ENCODE results near the gene SLC25A22. TPM values are rescaled to one million over a fixed set of nuclear protein-coding genes. Genes with fewer than 3 reads are reported as not detected.

Gene SLC25A22
- total and polyA plus RNA-seq, 9 of the 15 experiments (the other 6 are each of a cell fraction or from before 2014, with no cell fraction given) = 0.41 to 55.4 (median 11.4) TPM

GRCh38 chr11:826836-827145 lies 28.7 kb upstream of the SLC25A22 start:
- CTCF ChIA-PET (ENCODE audit: low intra/inter-chr PET ratio) = no interaction called here
- no peak for FAIRE-seq
- H3K4me2 ChIP-seq (ENCODE audit: insufficient read depth, low read length) = peak overlapping the region; percentile 80
- no peaks in the 10 kb centered on the region for H3K9me3 ChIP-seq (replicated peaks; ENCODE audit: control insufficient read depth, insufficient read depth, low read depth, low read length)
- in situ Hi-C loops (cut with MboI) = no loop called here
- no TSS peak for BruUV-seq (replicated peaks)
- POLR2A ChIA-PET = interaction anchor here (0.6 to 0.9 kb wide), 2 partner anchors 14 to 738 kb away, joined by 3 read pairs; no protein-coding TSS in a partner anchor
- peak; percentile 60 for ATAC-seq
- H4K20me1 ChIP-seq (replicated peaks; ENCODE audit: control insufficient read depth, insufficient read depth, low read length) = no peaks in the 10 kb centered on the region
- H3K79me2 ChIP-seq (ENCODE audit: control insufficient read depth, insufficient read depth, low read length) = peaks cover 5% of the 10 kb centered on the region; the same call in 2 of the 3 replicates
- H3K4me3 ChIP-seq = peak overlapping the region; percentile 52
- peak overlapping the region; percentile 95 for H2AFZ ChIP-seq (ENCODE audit: low read depth, low read length)
- 1% methylated on average over 19 of the region's 22 CpGs for WGBS (ENCODE audit: insufficient coverage, low coverage, missing lambda C conversion rate)
- H3K27ac ChIP-seq (ENCODE audit: extremely low read depth, low read depth, low read length) = peak overlapping the region; percentile 85
- H3K27me3 ChIP-seq (ENCODE audit: control insufficient read depth in 2 of 2, insufficient read depth in 2 of 2, low read length in 2 of 2) = no peaks in the 10 kb centered on the region
- DNase-seq (ENCODE audit: extremely low read depth in 1 of 4, low spot score in 3 of 4) = peak in 2 of 4 experiments; percentile 46 to 57
- peaks cover 5% of the 10 kb centered on the region for H3K9me1 ChIP-seq (ENCODE audit: control insufficient read depth, insufficient read depth, low read length)
- intact Hi-C loops (cut with micrococcal nuclease) = no loop called here
- peaks cover 24 to 93% of the 10 kb centered on the region in 2 experiments for H3K4me1 ChIP-seq (replicated peaks in 1 of 2; ENCODE audit: control insufficient read depth in 2 of 2, insufficient read depth in 2 of 2, low read length in 2 of 2)
- peak overlapping the region; percentile 75 to 94 for H3K9ac ChIP-seq (ENCODE audit: insufficient read depth in 1 of 2, low read depth in 2 of 2, low read length in 2 of 2)
- peaks cover 35% of the 10 kb centered on the region; the same call in 1 of the 3 replicates for H3K36me3 ChIP-seq (ENCODE audit: control insufficient read depth, insufficient read depth, low read length)
- TF ChIP-seq FIP1L1 (IDR thresholded peaks at IDR 0.05; ENCODE audit: low read depth, low read length, poor library complexity, severe bottlenecking) = no peak
- no peak for TF ChIP-seq ZNF146 (CRISPR knock-in tag; IDR thresholded peaks at IDR 0.05; ENCODE audit: unreplicated experiment)
- no peak for TF ChIP-seq FOXA1 (IDR thresholded peaks at IDR 0.05; ENCODE audit: borderline replicate concordance)
- TF ChIP-seq, protein P1, sequence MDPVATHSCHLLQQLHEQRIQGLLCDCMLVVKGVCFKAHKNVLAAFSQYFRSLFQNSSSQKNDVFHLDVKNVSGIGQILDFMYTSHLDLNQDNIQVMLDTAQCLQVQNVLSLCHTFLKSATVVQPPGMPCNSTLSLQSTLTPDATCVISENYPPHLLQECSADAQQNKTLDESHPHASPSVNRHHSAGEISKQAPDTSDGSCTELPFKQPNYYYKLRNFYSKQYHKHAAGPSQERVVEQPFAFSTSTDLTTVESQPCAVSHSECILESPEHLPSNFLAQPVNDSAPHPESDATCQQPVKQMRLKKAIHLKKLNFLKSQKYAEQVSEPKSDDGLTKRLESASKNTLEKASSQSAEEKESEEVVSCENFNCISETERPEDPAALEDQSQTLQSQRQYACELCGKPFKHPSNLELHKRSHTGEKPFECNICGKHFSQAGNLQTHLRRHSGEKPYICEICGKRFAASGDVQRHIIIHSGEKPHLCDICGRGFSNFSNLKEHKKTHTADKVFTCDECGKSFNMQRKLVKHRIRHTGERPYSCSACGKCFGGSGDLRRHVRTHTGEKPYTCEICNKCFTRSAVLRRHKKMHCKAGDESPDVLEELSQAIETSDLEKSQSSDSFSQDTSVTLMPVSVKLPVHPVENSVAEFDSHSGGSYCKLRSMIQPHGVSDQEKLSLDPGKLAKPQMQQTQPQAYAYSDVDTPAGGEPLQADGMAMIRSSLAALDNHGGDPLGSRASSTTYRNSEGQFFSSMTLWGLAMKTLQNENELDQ (CRISPR knock-in tag; IDR thresholded peaks at IDR 0.05; ENCODE audit: borderline replicate concordance) = no peak
- TF ChIP-seq CCAR2 (IDR thresholded peaks at IDR 0.05; ENCODE audit: low read depth, low read length) = no peak
- no peak for TF ChIP-seq ZNF282 (CRISPR knock-in tag; IDR thresholded peaks at IDR 0.05)
- TF ChIP-seq SP1 (CRISPR knock-in tag; IDR thresholded peaks at IDR 0.05) = no peak
- TF ChIP-seq PHF8 (IDR thresholded peaks at IDR 0.05; ENCODE audit: borderline replicate concordance, low read length) = no peak
- TF ChIP-seq KDM2B (CRISPR knock-in tag; IDR thresholded peaks at IDR 0.05) = 0 out of 2 replicates have a peak, but pooled peaks have one; percentile 34
- no peak for TF ChIP-seq ZFX (CRISPR knock-in tag; IDR thresholded peaks at IDR 0.05)
- no peak; a peak in 1 of 4 replicates for TF ChIP-seq UBTF (IDR thresholded peaks at IDR 0.05; ENCODE audit: borderline replicate concordance in 1 of 2, low read depth in 2 of 2, low read length in 2 of 2)
- TF ChIP-seq MXI1 (IDR thresholded peaks at IDR 0.05; ENCODE audit: low read depth, low read length) = no peak
- no peak for TF ChIP-seq ZKSCAN8 (CRISPR knock-in tag; IDR thresholded peaks at IDR 0.05)
- TF ChIP-seq POLR2H (tag; IDR thresholded peaks at IDR 0.05; ENCODE audit: low read depth) = 0 out of 2 replicates have a peak, but pooled peaks have one; percentile 5
- no peak for TF ChIP-seq E2F4 (CRISPR knock-in tag; IDR thresholded peaks at IDR 0.05; ENCODE audit: low read depth)
- TF ChIP-seq KLF16 (IDR thresholded peaks at IDR 0.05) = no peak
- no peak for TF ChIP-seq SMAD4 (CRISPR knock-in tag; conservative IDR thresholded peaks at IDR 0.05)

All from K562 (cell line).